ENCODE results near the gene UGT1A8.

Gene UGT1A8

DNA sequence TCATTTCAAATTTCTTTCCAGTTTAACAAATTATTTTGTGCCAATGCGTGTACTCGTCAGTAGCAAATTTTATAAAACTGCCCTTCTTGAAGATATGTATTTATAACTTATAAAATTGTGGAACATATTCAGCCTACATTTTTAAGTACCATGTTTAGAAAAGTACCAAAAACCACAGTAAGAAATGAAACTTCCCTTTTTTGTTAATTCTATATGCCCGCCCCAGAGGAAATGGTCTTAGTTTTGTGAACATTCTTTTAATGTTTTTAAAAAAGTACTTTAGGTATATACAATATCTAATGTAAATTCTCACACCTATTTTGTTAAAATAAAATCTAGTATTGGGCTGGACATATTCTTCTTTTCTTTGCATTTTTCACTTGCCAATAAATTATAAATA, 55.5 kb downstream of the UGT1A8 start:
- TF ChIP-seq GATA2 (IDR thresholded peaks at IDR 0.05; ENCODE audit: low read depth, low read length) = no peak
- TF ChIP-seq GATA3 (IDR thresholded peaks at IDR 0.05; ENCODE audit: low read depth, low read length) = no peak

DNA sequence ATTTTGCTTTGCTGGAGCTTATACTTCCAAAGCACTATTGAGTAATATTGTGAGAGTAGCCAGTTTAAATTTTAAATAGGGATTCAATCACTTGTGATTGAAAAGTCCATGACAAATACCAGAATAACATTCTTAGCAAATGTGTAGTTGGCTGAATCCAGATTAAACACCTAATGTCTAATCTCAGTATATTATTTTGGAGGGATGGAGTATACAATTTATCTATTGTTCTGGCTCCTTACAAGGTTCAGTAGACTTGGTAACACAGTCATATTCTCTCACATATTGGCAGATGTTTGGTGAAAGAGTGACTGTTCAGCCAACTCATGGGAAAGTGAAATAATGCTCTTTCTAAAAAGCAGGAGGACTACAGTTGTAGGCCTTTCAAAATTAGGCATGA, 56.5 kb downstream of the UGT1A8 start:
- TF ChIP-seq GATA2 (IDR thresholded peaks at IDR 0.05; ENCODE audit: low read depth, low read length) (no peak), GATA3 (IDR thresholded peaks at IDR 0.05; ENCODE audit: low read depth, low read length) (no peak)

DNA sequence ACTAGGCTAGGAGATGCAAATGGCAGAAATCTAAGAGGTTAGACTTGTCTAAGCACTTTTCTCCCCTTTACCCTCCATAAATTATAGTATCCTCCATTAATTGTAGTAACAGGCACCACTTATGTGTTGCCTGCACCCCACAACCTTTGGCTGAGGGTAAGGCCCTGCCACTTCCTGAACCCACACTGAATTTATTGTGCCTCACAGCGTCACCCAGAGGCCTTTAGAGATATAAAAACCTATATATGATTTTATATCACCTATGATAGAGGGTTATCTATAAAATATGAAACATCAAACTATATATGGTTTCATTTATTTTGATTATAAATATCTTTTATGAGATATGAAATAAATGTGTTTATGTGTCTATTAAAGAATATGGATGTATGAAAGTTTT, 56.9 kb downstream of the UGT1A8 start:
- TF ChIP-seq GATA3 (IDR thresholded peaks at IDR 0.05; ENCODE audit: low read depth, low read length) = no peak
- TF ChIP-seq GATA2 (IDR thresholded peaks at IDR 0.05; ENCODE audit: low read depth, low read length) = no peak

DNA sequence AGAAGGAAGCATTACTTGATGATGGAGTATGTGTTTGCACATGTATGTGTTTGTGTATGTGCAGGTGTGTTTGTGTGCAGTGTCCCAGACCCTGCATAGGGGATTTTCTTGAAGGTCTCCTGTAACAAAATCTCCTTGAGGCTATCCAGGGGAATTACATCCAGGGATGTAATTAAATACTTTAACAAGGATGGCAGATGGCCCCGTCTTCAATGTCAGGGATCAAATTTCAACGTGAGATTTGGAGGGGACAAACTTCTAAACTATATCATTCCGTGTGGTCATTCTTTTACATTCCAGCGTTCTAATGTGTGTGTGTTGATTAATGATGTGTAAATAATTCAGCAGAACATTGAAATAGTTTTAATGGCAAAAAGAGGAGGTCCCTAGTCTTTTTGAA, 57.6 kb downstream of the UGT1A8 start:
- no peak for TF ChIP-seq GATA3 (IDR thresholded peaks at IDR 0.05; ENCODE audit: low read depth, low read length)
- no peak for TF ChIP-seq GATA2 (IDR thresholded peaks at IDR 0.05; ENCODE audit: low read depth, low read length)

DNA sequence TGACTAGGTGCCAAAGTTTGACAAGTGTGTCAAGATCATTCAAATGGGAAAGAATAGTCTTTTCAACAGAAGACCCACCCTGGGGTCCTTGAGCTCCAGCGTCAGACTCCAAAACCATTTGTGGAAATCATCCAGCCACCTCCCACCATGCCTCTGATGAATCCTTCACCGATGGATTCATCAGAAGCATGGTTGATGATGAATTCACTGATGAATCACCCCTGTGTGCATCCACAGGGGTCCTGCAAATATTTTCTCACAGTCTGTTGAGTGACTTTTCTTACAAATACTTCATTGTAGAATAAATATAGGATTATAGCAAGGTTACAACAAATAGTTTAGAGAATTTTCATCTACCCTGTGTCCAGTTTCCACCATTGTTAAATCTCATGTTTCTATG, 58.6 kb downstream of the UGT1A8 start:
- no peak for TF ChIP-seq GATA2 (IDR thresholded peaks at IDR 0.05; ENCODE audit: low read depth, low read length)
- TF ChIP-seq GATA3 (IDR thresholded peaks at IDR 0.05; ENCODE audit: low read depth, low read length) = no peak

DNA sequence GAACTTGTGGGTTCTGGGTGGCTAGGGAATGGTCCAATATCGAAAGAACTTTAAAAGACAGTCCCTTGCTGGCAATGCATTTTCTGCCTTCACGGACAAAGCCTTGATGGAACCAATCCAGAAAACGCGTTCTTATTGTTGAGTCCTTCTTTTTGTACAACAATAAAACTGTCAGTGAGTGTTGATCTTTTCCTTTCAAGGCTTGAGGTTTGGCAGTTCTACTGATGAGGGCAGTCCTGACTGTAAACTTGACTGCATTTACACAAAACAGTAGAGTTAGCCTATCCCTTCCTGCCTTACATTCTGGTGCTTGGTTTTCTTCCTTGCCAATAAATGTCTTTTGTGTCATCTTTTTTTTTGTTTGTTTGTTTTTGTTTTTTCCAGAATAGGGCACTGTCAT, 61.8 kb downstream of the UGT1A8 start:
- TF ChIP-seq GATA2 (IDR thresholded peaks at IDR 0.05; ENCODE audit: low read depth, low read length) = no peak

DNA sequence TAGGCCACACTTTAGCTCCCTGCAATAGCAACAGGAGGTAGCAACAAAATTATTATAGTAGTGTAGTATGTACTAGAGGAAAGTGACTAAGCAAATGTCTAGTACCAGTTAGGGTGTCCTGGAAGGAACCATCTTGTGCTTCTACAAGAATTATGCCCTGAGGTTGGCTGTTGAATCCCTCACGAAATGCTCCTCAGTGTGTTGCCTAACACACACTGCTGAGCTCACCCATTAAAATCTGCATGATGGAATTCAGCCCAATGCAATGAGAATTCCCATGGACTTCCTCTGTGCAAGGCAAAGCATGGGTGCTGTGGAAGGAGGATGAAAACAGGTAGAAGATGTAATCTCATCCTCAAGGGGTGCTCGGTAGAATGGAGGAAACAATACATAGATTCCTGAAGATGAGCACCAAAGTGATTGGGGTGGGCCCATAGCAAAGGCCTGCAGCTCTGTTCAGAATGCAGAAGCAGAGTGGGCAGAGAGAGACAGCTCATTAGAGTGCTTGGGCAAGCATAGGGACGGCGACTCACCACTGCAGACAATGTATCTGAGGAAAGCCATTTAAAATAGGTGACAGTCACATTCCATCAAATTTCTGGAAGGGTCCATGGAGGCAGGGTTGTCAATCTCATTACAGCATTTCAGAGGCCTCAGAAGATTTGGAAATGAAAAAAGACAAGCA, 63.1 kb downstream of the UGT1A8 start:
- TF ChIP-seq GATA3 (IDR thresholded peaks at IDR 0.05; ENCODE audit: low read depth, low read length) (no peak), GATA2 (IDR thresholded peaks at IDR 0.05; ENCODE audit: low read depth, low read length) (no peak)

DNA sequence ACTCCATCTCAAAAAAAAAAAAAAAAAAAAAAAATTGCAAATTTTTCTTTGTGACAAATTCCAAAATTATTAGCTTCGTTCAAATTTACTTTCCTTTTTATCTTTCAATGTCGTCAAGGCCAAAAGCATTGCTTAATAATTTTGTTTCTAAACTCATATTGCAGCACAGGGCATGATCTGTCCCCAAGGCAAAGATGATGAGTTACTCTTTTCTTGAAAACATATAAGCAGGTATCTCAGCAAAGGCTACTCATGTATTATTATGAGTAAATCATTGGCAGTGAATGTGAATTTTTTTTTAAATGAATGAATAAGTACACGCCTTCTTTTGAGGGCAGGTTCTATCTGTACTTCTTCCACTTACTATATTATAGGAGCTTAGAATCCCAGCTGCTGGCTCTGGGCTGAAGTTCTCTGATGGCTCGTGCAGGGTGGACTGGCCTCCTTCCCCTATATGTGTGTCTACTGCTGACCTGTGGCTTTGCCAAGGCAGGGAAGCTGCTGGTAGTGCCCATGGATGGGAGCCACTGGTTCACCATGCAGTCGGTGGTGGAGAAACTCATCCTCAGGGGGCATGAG, 64.2 kb downstream of the UGT1A8 start, which contains the start of gene UGT1A7:
Gene UGT1A7, plus strand, starts transcription at position 381 of the 579 bp plus-strand sequence. Its CDS starts 37 bp downstream, at position 418.
- no peak for TF ChIP-seq GATA3 (IDR thresholded peaks at IDR 0.05; ENCODE audit: low read depth, low read length)
- no peak for TF ChIP-seq GATA2 (IDR thresholded peaks at IDR 0.05; ENCODE audit: low read depth, low read length)

DNA sequence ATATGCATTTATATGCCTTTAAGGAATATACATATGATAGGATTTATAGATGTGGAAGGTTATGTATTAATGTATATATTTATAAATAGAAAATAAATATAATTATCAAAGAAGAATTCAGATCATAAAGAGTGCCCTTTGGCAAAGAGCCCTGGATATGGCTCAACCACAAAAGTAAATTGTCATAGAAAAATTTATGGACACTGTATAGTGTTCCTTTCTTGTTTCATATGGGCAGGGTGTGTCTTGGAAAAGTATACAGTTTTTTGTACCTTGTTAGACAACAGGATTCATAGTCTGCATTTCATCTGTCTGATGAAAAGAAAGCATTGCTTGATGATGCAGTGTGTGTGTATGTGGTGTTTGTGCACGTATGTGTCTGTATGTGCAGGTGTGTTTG, 67.2 kb downstream of the UGT1A8 start:
- no peak for TF ChIP-seq GATA2 (IDR thresholded peaks at IDR 0.05; ENCODE audit: low read depth, low read length)
- no peak for TF ChIP-seq GATA3 (IDR thresholded peaks at IDR 0.05; ENCODE audit: low read depth, low read length)

DNA sequence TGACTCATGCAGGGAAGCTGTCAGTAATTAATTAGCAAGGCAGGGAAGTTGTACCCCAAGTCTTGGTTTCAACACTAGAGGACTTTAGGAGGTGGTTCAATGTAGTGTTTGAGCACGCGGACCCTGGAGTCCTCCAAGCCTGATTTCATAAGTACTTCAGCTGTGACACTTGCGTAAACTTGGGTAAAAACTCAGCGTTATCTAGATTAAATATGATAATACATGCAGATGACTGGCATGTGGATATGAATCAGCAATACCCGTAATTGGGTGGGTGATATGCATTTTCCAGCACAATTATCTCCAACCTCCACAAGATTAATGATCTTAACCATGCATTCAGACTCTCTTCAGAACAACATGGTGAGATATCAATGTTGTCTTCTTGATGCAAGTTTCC, 69.5 kb downstream of the UGT1A8 start:
- no peak for TF ChIP-seq GATA2 (IDR thresholded peaks at IDR 0.05; ENCODE audit: low read depth, low read length)

DNA sequence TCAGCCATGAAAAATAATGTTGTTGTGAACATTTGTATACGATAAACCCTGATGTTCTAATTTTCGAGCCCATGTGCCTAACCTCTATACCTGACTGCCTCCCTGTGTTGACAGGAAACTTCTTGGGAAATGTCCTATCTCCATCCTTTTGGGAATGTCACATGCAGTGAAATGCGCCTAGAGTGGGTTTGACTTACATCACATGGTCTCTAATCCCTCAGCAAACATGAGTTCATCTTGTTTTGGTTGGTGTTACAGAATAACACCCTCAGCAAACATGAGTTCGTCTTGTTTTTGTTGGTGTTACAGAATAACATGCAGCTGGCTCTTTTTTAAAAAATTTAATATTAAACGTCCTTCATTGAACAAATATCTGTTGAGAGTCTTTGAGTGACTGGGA, 70.9 kb downstream of the UGT1A8 start:
- TF ChIP-seq GATA3 (IDR thresholded peaks at IDR 0.05; ENCODE audit: low read depth, low read length) (no peak), GATA2 (IDR thresholded peaks at IDR 0.05; ENCODE audit: low read depth, low read length) (no peak)

DNA sequence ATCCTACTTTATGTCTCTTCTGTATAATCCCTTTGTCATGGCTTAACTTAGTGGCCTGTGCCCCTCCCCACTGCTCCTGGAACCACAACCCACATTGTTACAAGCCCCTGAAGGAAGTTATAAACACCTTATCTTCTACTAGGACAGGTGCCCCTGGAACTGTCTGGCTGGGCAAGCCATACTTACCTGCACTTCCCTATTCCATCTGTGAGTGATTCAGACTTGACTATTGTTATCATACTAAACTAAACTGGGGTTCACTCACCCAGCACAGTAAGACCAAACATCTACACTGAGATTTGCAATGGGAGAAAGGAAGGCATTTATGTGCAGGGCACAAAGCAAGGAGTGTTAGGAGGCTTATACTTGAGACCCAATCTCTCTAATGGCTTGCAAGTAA, 71.6 kb downstream of the UGT1A8 start:
- TF ChIP-seq GATA2 (IDR thresholded peaks at IDR 0.05; ENCODE audit: low read depth, low read length) (no peak), GATA3 (IDR thresholded peaks at IDR 0.05; ENCODE audit: low read depth, low read length) (no peak)

DNA sequence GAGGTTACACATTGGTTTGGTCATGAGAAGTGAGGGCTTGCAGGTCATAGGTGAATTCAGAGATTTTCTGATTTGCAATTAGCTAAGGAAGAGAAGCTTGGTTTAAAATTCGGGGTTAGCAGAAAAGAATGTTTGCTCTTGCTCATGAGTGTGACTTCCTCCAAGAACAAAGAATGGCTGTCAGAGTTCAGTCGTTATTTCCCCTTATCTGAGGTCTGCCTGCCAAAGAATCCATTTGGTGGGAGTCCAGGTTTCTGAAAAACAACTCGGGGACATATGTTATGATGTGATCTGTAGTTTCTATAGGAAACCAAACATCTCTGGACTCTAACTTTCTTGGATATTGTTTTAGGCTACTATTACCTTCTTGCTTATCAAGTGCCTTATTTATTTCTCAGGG, 72.1 kb downstream of the UGT1A8 start:
- TF ChIP-seq GATA3 (IDR thresholded peaks at IDR 0.05; ENCODE audit: low read depth, low read length) (no peak), GATA2 (IDR thresholded peaks at IDR 0.05; ENCODE audit: low read depth, low read length) (no peak)

DNA sequence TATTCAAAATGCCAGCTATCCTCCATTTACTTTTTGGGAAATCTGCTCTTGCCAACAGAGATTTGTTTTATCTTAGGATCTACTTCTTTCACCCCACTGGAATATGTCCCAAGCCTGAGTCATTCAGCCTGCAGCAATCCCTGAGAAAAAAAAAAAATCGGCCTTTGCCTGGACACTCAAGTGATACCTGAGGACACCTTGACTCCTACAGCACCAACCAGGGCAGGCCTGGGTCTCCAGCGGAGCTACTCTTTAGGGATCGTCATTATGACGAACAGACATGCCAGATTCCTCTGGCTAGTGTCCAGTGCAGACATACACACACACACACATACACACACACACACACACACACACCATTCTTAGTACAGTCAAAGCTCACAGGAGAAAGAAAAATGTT, 73.0 kb downstream of the UGT1A8 start:
- TF ChIP-seq GATA3 (IDR thresholded peaks at IDR 0.05; ENCODE audit: low read depth, low read length) (no peak), GATA2 (IDR thresholded peaks at IDR 0.05; ENCODE audit: low read depth, low read length) (no peak)

Measured in SH-SY5Y (cell line).